AG09309 (cell line): ENCODE data around the gene PTGS1.

Source experiments
- DNase-seq: peaks from one replicate; pipeline ENCODE4 v3.0.0-alpha.2; 2010; ENCODE audit warnings: low read depth
- H3K4me3 ChIP-seq: 2 replicates; pipeline ENCODE4 v1.5.1; 2011; ENCODE audit warnings: mild to moderate bottlenecking, low read depth, low read length, moderate library complexity; ENCODE audit not compliant: control insufficient read depth
- TF ChIP-seq, protein P1 (sequence below): IDR thresholded peaks from 2 replicates; pipeline ENCODE4 v1.5.1; 2011; ENCODE audit warnings: mild to moderate bottlenecking, low read depth, low read length, inconsistent platforms; ENCODE audit not compliant: insufficient read depth, control insufficient read depth; ENCODE audit errors: missing control alignments

Gene PTGS1

DNA sequence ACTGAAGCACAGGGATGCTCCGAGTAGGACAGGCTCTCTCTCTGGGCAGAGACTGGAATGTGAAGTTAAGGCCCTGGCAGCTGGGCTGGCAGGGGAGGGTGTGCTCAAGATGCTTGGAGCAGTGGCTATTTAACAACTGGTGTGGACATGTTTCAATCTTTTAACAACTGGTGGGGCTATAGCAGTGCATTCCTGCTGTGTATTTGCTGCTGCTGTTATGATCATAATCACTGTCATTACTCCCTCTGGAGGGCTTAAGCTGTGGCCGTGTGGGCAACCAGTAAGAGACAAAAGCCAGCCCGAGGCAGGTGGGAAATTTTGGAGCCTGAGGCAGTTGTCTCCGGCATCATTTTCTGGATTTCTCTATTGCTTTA is 33.3 kb upstream of the PTGS1 start:
- H3K4me3 ChIP-seq: no peak overlapping the region
- TF ChIP-seq, protein P1, sequence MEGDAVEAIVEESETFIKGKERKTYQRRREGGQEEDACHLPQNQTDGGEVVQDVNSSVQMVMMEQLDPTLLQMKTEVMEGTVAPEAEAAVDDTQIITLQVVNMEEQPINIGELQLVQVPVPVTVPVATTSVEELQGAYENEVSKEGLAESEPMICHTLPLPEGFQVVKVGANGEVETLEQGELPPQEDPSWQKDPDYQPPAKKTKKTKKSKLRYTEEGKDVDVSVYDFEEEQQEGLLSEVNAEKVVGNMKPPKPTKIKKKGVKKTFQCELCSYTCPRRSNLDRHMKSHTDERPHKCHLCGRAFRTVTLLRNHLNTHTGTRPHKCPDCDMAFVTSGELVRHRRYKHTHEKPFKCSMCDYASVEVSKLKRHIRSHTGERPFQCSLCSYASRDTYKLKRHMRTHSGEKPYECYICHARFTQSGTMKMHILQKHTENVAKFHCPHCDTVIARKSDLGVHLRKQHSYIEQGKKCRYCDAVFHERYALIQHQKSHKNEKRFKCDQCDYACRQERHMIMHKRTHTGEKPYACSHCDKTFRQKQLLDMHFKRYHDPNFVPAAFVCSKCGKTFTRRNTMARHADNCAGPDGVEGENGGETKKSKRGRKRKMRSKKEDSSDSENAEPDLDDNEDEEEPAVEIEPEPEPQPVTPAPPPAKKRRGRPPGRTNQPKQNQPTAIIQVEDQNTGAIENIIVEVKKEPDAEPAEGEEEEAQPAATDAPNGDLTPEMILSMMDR: no peak
- no peak for DNase-seq

DNA sequence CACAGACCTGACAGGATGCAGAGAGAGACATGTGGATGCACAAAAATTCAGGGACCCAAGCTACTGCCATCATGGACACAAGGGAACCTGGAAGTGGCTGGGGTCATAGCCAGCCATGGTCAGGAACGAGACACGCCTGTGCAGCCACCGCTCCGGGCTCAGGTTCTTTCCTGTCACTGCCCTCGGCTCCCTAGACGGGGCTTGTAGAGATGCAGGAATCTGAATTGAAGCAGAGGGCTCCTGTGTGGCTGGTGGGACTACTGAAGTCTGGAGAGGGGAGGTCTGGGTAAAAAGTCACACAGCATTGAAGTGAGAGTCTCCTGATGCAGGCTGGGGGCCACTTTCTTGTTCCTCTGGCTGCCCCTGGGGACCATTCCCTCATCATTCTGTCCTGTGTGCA is 32.3 kb upstream of the PTGS1 start:
- H3K4me3 ChIP-seq: no peak overlapping the region
- TF ChIP-seq, protein P1: no peak
- no peak for DNase-seq

DNA sequence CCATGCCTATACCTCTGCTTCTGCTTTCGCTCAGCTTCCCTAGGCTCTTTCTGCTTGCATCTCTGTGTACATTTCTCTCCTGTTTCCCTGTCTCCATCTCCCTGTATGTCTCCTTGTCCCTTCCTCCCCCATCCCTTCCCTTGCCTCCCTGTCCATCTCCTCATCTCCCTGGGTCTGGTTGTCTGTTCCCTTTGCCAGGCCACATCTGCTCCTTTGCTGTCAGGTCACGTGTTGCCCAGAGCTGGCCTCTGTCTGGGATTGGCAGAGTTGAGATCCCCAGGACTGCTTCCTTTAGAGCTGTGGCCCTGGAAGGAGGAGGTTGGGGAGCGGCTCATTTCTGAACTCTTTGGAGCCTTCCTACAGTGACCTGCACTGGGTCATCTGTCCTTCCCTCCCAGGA is 31.8 kb upstream of the PTGS1 start:
- DNase-seq: no peak
- TF ChIP-seq, protein P1: no peak

DNA sequence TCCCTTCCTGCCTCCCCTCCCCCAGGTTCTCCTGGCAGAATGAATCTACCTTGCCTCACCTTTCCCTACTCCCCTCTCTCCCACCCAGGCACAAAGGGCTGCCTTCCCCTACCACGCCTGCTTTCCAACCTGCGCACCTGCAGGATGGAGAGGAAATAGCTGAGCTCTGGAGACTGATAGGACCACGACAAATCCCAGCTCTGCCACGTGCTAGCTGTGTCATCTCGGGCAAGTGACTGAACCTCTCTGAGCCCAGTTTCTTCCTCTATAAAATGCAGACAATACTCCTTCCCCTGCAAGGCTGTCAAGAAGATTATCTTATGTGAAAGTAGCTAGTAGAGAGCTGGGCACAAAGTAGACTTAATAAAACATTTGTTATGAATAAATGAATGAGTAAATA is 31.2 kb upstream of the PTGS1 start:
- no peak for DNase-seq
- H3K4me3 ChIP-seq: no peak overlapping the region

More for the DNA sequence above, 31.8 kb upstream of the PTGS1 start:
- H3K4me3 ChIP-seq: no peak overlapping the region

DNA sequence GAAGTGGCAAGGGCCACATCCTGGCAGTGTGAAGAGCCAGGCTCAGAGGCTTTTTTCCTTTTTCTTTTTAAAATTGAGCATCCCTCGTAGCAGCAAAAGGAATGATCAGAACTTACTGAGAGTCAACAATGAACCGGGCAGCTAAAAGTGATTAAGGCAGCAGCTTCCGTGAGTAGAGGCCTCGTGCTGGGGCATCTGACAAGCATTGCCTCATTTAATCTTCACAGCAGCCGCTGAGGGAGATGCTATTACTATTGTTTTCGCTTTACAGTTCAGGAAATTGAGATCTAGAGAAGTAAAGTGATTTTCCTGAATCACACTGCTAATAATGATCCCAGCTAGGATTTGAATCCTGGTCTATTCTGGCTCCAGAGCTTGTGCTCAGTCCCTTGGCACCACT is 30.7 kb upstream of the PTGS1 start:
- DNase-seq: no peak

More for the DNA sequence above, 31.2 kb upstream of the PTGS1 start:
- TF ChIP-seq, protein P1: no peak

DNA sequence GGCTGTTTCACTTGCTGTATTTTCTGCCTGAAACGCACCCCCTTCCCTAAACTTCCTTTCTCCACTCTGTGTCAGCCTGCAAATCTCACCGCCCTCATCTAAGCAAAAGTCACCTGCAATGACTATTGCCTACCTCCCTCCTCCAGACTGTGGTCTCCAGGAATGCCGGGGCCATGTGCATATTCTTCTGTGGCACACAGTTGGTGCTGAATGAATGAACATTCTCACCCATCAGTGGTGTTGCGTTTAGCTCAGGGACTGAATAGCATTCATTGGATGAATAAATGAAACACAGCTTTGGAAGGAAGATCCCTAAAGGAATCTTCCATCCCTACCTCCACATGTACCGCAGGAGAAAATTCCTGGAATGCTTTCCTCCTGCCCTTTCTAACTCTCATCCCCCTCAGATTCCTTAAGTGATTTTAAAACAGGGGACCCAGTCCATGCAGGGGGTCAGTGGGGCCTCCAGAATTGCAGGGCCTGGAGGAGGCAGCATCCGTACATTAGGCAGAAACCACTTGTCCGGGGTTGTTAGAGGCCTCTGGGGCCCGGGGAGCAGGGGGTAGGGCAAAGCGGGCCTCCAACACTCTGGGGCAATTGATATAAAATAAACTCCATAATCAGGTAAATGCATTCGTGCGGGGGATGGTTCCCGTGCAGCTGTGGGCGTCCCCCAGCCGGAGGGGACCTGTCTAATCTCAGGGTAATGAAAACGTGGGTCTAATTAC is 28.3 kb upstream of the PTGS1 start:
- TF ChIP-seq, protein P1: no peak
- no peak overlapping the region for H3K4me3 ChIP-seq
- no peak for DNase-seq

More for the DNA sequence above, 30.7 kb upstream of the PTGS1 start:
- TF ChIP-seq, protein P1: no peak
- H3K4me3 ChIP-seq: no peak overlapping the region
